ENCODE measurements around the gene TANGO2. TPM values are rescaled to one million over a fixed set of nuclear protein-coding genes. Genes with fewer than 3 reads are reported as not detected.

TANGO2 gene
- total RNA-seq, 1 donor from 2014 or later, result 20.9 TPM

- Histone ChIP-seq H3K27me3 (ENCODE audit: control insufficient read depth, insufficient read depth, low read length) (no peaks in the 10 kb centered on the region), H3K36me3 (ENCODE audit: control insufficient read depth, insufficient read depth, low read length) (no peaks in the 10 kb centered on the region), H3K4me3 (ENCODE audit: low read depth, low read length) (peak overlapping the region; percentile 69)
- DNase-seq (ENCODE audit: low read depth), result no peak
- TF ChIP-seq, protein P1, sequence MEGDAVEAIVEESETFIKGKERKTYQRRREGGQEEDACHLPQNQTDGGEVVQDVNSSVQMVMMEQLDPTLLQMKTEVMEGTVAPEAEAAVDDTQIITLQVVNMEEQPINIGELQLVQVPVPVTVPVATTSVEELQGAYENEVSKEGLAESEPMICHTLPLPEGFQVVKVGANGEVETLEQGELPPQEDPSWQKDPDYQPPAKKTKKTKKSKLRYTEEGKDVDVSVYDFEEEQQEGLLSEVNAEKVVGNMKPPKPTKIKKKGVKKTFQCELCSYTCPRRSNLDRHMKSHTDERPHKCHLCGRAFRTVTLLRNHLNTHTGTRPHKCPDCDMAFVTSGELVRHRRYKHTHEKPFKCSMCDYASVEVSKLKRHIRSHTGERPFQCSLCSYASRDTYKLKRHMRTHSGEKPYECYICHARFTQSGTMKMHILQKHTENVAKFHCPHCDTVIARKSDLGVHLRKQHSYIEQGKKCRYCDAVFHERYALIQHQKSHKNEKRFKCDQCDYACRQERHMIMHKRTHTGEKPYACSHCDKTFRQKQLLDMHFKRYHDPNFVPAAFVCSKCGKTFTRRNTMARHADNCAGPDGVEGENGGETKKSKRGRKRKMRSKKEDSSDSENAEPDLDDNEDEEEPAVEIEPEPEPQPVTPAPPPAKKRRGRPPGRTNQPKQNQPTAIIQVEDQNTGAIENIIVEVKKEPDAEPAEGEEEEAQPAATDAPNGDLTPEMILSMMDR (IDR thresholded peaks at IDR 0.05; ENCODE audit: insufficient read depth, low read length, poor library complexity, severe bottlenecking), result no peak
Observed at GRCh38 chr22:19986410-19987341, 34.2 kb upstream of the TANGO2 start.

GRCh38 chr22:19987394-19988306, 33.3 kb upstream of the TANGO2 start:
- Histone ChIP-seq H3K4me3 (ENCODE audit: low read depth, low read length) (no peak overlapping the region), H3K27me3 (ENCODE audit: control insufficient read depth, insufficient read depth, low read length) (no peaks in the 10 kb centered on the region), H3K36me3 (ENCODE audit: control insufficient read depth, insufficient read depth, low read length) (no peaks in the 10 kb centered on the region)
- no peak for DNase-seq (ENCODE audit: low read depth)
- TF ChIP-seq, protein P1 (IDR thresholded peaks at IDR 0.05; ENCODE audit: insufficient read depth, low read length, poor library complexity, severe bottlenecking), result no peak

- H3K27me3 ChIP-seq (ENCODE audit: control insufficient read depth, insufficient read depth, low read length), result no peaks in the 10 kb centered on the region
- TF ChIP-seq, protein P1 (IDR thresholded peaks at IDR 0.05; ENCODE audit: insufficient read depth, low read length, poor library complexity, severe bottlenecking), result no peak
- H3K4me3 ChIP-seq (ENCODE audit: low read depth, low read length), result no peak overlapping the region
- no peaks in the 10 kb centered on the region for H3K36me3 ChIP-seq (ENCODE audit: control insufficient read depth, insufficient read depth, low read length)
- DNase-seq (ENCODE audit: low read depth), result no peak
Observed at GRCh38 chr22:19988331-19988808, 32.5 kb upstream of the TANGO2 start.

GRCh38 chr22:19988965-19989724, 31.8 kb upstream of the TANGO2 start:
- Histone ChIP-seq H3K27me3 (ENCODE audit: control insufficient read depth, insufficient read depth, low read length) (no peaks in the 10 kb centered on the region), H3K36me3 (ENCODE audit: control insufficient read depth, insufficient read depth, low read length) (no peaks in the 10 kb centered on the region), H3K4me3 (ENCODE audit: low read depth, low read length) (no peak overlapping the region)
- TF ChIP-seq, protein P1 (IDR thresholded peaks at IDR 0.05; ENCODE audit: insufficient read depth, low read length, poor library complexity, severe bottlenecking), result no peak
- no peak for DNase-seq (ENCODE audit: low read depth)

GRCh38 chr22:19989725-19990067, 31.2 kb upstream of the TANGO2 start:
- TF ChIP-seq, protein P1 (IDR thresholded peaks at IDR 0.05; ENCODE audit: insufficient read depth, low read length, poor library complexity, severe bottlenecking), result no peak
- no peak for DNase-seq (ENCODE audit: low read depth)
- Histone ChIP-seq H3K4me3 (ENCODE audit: low read depth, low read length) (no peak overlapping the region), H3K27me3 (ENCODE audit: control insufficient read depth, insufficient read depth, low read length) (no peaks in the 10 kb centered on the region), H3K36me3 (ENCODE audit: control insufficient read depth, insufficient read depth, low read length) (no peaks in the 10 kb centered on the region)
